T-helper 1 cell (primary cell): ENCODE results near the gene NPAP1.
"Not testable (repeated sequence)": the region's sequence is repeated elsewhere in the genome, so short reads cannot be mapped to it uniquely, and the experiment has no call there.

Experiments
- DNase-seq, 5 donors: peaks; one replicate each; pipeline ENCODE4 v3.0.0-alpha.2; 2012 to 2020
- total RNA-seq, 4 donors: gene quantifications; one replicate each; lab custom pipeline; 2026; lab: John Stamatoyannopoulos, UW

NPAP1 gene, protein sequence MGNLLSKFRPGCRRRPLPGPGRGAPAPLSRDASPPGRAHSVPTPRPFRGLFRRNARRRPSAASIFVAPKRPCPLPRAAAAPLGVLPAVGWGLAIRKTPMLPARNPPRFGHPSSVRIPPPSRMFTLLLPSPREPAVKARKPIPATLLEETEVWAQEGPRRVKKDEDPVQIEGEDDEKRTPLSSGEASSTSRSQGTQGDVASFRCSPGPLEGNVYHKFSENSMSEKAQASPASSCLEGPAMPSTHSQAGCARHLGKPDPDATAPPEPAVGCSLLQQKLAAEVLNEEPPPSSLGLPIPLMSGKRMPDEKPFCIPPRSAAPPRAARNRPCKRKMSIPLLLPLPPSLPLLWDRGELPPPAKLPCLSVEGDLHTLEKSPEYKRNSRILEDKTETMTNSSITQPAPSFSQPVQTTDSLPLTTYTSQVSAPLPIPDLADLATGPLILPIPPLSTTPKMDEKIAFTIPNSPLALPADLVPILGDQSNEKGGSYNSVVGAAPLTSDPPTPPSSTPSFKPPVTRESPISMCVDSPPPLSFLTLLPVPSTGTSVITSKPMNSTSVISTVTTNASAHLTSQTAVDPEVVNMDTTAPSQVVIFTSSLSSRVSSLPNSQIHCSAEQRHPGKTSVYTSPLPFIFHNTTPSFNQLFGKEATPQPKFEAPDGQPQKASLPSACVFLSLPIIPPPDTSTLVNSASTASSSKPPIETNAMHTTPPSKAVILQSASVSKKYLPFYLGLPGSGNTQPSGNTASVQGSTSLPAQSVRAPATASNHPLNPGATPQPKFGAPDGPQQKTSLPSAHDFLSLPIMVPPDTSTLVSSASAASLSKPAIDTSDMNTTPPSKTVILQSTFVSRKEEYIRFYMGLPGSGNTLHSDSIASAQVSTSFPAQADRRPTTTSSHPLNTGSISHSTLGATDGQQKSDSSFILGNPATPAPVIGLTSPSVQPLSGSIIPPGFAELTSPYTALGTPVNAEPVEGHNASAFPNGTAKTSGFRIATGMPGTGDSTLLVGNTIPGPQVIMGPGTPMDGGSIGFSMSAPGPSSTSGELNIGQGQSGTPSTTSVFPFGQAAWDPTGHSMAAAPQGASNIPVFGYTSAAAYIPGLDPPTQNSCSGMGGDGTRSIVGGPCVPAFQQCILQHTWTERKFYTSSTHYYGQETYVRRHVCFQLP
- 0 reads per million in 4 donors for total RNA-seq

DNA sequence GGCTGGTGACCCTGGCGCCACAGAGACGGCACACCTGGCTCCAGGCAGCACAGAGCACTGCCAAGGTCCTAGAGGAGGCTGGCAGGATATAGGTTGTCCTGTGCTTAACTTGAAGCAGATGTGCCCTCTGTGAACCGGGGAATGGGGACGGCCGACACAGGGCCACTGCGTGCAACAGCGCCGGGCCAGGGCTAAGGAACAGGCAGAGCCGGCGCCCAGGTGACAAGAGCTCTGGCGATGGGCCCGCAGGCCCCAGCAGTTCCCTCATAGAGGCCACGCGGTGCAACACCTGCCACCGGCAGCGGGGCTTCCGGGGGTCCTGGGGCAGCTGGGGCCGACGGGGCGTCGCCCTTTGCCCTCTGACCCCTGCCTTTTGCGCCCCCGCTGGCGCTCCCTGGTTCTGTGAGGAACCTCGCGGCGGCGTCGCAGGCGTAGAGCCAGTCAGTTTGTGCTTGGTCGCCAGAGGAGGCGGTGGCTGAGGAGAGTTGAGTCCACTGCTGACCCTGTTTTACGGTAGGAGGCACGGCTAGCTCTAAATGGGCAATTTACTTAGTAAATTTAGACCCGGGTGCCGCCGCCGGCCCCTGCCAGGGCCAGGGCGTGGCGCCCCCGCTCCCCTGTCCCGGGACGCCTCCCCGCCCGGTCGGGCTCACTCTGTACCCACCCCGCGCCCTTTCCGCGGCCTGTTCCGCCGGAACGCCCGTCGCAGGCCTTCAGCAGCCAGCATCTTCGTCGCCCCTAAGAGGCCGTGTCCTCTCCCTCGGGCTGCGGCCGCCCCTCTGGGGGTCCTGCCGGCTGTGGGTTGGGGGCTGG is at the start of gene NPAP1:
TSS of gene NPAP1 (plus strand) at position 444 of the 813 bp plus-strand sequence. CDS start at position 537, 93 bp downstream.
- no peak for DNase-seq

DNA sequence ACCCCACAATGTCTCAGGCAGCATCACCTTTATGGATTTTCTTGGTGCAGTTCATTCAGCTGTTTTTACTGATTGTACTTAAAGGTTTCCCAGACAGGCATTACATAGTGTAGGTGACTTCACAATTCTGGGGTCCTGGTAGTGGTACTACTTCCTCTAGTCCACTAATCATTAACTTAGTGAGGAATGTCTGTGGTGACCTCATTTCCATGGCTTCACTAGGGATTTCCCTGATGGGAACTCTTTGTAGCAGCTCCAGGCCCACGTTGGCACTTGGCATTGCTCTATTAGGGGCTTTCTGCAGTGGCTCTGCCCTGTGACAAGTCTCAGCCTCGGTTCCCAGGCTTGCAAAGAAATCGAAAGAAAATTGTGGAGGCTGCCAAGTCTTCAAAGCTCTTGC is 48.1 kb upstream of the NPAP1 start:
- no peak for DNase-seq

- DNase-seq, result no peak
These were observed 42.5 kb upstream of the NPAP1 start for GRCh38 chr15:24633082-24633481.

GRCh38 chr15:24639412-24639811 is 36.2 kb upstream of the NPAP1 start:
- not testable (repeated sequence) for DNase-seq

DNA sequence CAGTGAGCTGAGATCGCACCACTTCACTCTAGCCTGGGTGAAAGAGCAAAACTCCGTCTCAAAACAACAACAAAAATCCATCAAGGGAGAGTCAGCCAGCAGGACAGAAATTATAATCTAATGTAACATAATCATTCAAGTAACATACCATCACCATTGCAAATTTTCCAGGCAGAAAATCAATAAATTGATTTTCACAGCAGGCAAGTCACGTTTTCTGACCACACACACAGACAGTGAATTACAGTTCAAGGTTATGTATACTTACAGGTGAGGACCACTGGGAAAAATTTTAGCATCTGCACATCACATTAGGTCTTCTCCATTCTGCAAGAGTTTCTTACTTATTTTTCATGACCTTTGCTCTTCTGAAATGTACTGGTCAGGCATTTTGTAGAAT is 29.9 kb upstream of the NPAP1 start:
- no peak for DNase-seq

DNA sequence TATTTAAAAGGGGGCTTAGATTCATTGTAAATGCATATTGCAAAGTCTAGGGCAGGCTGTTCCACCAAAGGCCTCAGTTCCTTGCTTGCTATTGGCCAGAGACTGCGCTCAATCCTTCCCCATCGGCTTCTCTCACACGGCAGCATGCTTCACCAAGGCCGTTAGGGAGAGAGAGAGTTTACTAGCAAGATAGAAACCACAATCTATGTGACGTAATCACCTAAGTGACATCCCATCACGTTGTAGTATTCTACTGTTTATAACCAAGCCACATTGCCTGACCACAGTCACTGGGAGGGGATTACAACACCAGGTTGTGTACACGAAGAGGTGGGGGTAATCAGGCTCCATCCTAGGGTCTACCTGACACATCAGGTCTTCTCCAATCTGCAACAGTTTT is 16.0 kb upstream of the NPAP1 start:
- DNase-seq, result no peak

GRCh38 chr15:24662991-24663390 is 12.6 kb upstream of the NPAP1 start:
- no peak for DNase-seq

- DNase-seq, result no peak
These were observed 856 bp downstream of the NPAP1 start for GRCh38 chr15:24676431-24676830.

GRCh38 chr15:24678485-24678884 is 2.9 kb downstream of the NPAP1 start:
- no peak for DNase-seq

DNA sequence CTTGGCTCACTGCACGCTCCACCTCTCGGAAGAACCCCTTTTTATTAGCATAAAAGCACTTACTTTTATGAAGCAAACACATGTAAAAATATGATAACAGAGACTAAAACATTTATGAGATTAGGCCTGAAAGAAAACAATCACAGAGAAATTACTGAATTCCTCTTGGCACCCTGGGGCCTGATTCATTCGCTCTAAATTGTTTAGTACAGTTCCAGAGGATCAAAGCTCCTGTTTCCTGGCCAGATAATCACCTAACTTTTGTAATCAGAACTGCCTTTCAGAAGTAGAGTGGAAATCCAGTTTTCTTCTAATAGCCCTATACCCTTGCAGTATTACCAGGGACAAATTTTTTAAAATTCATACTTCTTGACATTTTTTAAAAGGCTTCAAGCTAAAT is 6.4 kb downstream of the NPAP1 start:
- no peak for DNase-seq

DNA sequence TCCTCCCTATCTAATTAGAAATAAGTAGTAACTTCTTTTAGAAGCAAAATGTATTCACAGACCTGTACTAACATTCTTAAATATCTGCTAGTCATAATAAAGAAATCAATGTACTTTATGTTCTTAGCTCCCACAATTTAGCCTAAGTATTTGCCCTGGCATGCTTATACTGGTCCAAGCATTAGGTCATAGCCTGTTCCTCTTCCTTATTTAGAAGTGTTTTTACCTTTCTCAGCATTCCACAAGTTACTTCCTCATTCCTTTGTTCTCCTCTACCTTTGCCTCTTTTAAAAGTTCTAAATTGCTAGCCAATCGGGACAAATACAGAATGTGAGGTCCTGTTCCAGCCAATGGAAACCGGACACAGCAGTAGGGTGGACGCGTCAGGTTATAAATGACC is 7.3 kb downstream of the NPAP1 start:
- not testable (repeated sequence) for DNase-seq

- DNase-seq, result no peak
These were observed 8.2 kb downstream of the NPAP1 start for GRCh38 chr15:24683736-24684135.

DNA sequence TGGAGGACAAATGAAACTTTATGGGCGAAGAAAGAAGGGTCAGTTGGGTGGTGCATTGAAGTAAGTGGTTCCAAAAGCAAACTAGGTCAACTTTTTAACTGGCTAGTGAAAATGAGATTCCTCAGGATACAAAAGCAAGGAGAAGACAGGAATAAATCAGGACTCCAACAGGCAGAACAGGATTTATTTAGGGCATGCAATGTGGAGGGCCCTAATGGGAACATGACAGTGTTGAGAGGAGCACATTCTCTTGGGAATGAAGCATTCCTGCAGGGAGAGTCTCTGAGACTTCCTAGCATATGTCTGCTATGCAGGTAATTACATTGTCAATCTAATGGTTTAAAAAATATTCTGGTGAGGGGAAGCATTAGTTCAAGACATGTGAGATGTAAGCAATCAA is 8.7 kb downstream of the NPAP1 start:
- no peak for DNase-seq

GRCh38 chr15:24696201-24696600 is 20.6 kb downstream of the NPAP1 start:
- no peak for DNase-seq

DNA sequence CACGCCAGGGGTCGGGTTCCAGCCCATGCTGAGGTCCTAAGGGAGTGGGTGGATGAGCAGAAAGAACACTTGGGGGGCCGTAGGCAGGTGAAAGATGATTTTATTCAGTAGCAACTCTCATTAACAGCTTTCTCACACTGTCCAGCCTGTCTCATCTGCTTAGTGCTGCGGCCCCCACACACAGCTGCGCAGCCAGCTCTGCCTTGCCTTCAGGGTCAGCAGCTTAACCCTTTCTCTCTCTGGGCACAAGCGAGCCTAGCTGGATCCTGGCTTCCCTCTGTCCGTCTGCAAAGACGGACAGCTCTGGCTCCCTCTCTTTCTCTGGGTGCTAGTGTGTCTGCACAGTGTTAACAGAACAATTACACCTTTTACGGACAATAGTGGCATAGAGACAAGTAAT is 21.3 kb downstream of the NPAP1 start:
- no peak for DNase-seq

DNA sequence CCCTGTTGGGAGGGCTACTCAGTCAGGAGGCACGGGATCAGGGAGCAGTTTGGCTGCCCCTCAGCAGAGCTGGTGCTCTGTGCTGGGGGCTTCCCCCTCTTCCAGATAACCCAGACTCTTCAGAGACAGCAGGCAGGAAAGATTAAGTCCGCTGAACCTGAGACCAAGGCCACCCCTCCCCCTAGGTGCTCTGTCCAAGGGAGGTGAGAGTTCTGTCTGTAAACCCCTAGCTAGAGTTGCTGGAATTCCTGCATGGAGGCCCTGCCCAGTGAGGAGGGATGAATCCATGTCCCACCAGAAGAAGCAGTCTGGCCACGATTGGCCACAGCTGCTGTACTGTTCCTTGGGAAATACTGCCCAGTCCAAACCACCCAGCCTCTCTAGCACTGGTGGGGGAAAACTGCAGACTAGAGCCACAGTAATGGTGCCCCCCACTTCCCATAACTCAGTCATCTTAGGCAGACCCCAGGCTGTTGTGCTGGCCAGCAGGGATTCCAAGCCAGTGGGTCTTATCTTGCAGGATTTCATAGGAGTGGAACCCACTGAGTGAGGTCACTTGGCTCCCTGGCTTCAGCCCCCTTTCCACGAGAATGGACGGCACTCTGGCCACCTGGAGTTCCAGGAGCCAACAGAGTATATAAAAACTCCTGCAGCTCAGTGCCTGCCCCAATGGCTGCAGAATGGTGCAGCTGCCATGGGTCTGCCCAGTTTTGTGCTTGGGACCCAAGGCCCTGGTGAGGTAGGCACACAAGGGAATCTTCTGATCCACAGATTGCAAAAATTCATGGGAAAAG is 42.9 kb downstream of the NPAP1 start:
- no peak for DNase-seq

DNA sequence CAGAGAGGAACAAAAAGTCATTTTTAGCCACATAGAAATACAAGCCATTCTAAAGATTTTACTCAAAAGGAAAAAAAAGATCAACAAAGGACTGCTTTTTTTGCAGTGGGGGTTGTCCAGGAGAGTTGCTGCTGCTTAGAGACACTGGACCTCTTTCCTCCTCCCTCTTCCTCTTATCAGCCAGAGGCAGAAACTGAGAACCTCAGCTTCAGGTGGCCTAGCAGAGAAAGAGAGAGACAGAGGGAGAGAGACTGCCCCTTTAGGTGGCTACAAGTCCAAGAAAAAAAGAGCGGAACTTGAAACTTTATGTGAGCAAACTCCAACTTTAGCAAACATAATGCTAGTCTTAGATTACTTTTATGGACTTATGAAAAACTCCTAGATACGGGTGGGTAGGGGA is 54.2 kb downstream of the NPAP1 start:
- DNase-seq, result no peak
